ENCODE measurements around the gene USP3.
"Not testable (repeated sequence)": the region's sequence is repeated elsewhere in the genome, so short reads cannot be mapped to it uniquely, and the experiment has no call there.

Gene USP3

GRCh38 chr15:63514531-63514943 lies 10.1 kb downstream of the USP3 start:
- DNase-seq: no peak

GRCh38 chr15:63517202-63517601 lies 12.8 kb downstream of the USP3 start:
- DNase-seq: no peak

GRCh38 chr15:63517628-63518027 lies 13.2 kb downstream of the USP3 start:
- no peak for DNase-seq

GRCh38 chr15:63519041-63519440 lies 14.6 kb downstream of the USP3 start:
- DNase-seq: no peak

- DNase-seq: no peak
These were observed 15.3 kb downstream of the USP3 start for GRCh38 chr15:63519548-63520178.

- not testable (repeated sequence) for DNase-seq
These were observed 16.1 kb downstream of the USP3 start for GRCh38 chr15:63520462-63520861.

- no peak for DNase-seq
These were observed 17.8 kb downstream of the USP3 start for GRCh38 chr15:63522225-63522578.

- DNase-seq: no peak
These were observed 19.1 kb downstream of the USP3 start for GRCh38 chr15:63523306-63523990.

GRCh38 chr15:63524316-63525015 lies 20.1 kb downstream of the USP3 start:
- DNase-seq: no peak

GRCh38 chr15:63526401-63526800 lies 22.0 kb downstream of the USP3 start:
- no peak for DNase-seq

GRCh38 chr15:63528138-63528659 lies 23.8 kb downstream of the USP3 start:
- DNase-seq: no peak

- no peak for DNase-seq
These were observed 25.8 kb downstream of the USP3 start for GRCh38 chr15:63530235-63530634.

- no peak for DNase-seq
These were observed 26.4 kb downstream of the USP3 start for GRCh38 chr15:63530752-63531299.

- no peak for DNase-seq
These were observed 27.2 kb downstream of the USP3 start for GRCh38 chr15:63531586-63531985.

GRCh38 chr15:63532307-63532744 lies 27.9 kb downstream of the USP3 start:
- DNase-seq: no peak

GRCh38 chr15:63534888-63535287 lies 30.5 kb downstream of the USP3 start:
- DNase-seq: not testable (repeated sequence)

GRCh38 chr15:63535689-63536088 lies 31.3 kb downstream of the USP3 start:
- DNase-seq: no peak

- DNase-seq: no peak
These were observed 34.5 kb downstream of the USP3 start for GRCh38 chr15:63538876-63539275.

- no peak for DNase-seq
These were observed 35.1 kb downstream of the USP3 start for GRCh38 chr15:63539521-63539920.

GRCh38 chr15:63539998-63540397 lies 35.6 kb downstream of the USP3 start:
- no peak for DNase-seq

GRCh38 chr15:63540449-63540848 lies 36.1 kb downstream of the USP3 start:
- DNase-seq: no peak

GRCh38 chr15:63544258-63545026 lies 40.0 kb downstream of the USP3 start:
- DNase-seq: no peak

GRCh38 chr15:63545520-63545919 lies 41.1 kb downstream of the USP3 start:
- no peak for DNase-seq

All from NCI-H345 (cell line).